ENCODE measurements around the gene NDUFV1. TPM values are rescaled to one million over a fixed set of nuclear protein-coding genes. Genes with fewer than 3 reads are reported as not detected.

NDUFV1 gene
- total RNA-seq, 1 donor from 2014 or later, result 126 TPM

Other genes starting within 250 kb of the NDUFV1 start
- gene CLCF1, start 233.3 kb upstream of the NDUFV1 start, total RNA-seq, result 7.5 TPM
- gene RAD9A, start 214.9 kb upstream of the NDUFV1 start, total RNA-seq, result 23.8 TPM
- gene PPP1CA, start 205.1 kb upstream of the NDUFV1 start, total RNA-seq, result 56.2 TPM
- gene TBC1D10C, start 202.9 kb upstream of the NDUFV1 start, total RNA-seq, result 7.4 TPM
- gene CARNS1, start 191.3 kb upstream of the NDUFV1 start, total RNA-seq, result 8.4 TPM
- 30.8 TPM for gene RPS6KB2, start 178.4 kb upstream of the NDUFV1 start, total RNA-seq
- 4.2 TPM for gene PTPRCAP, start 169.3 kb upstream of the NDUFV1 start, total RNA-seq
- gene CORO1B, start 163.5 kb upstream of the NDUFV1 start, total RNA-seq, result 59.8 TPM
- not detected for gene GPR152, start 154.2 kb upstream of the NDUFV1 start, total RNA-seq
- 2.5 TPM for gene CABP4, start 151.6 kb upstream of the NDUFV1 start, total RNA-seq
- gene TMEM134, start 137.7 kb upstream of the NDUFV1 start, total RNA-seq, result 49.9 TPM
- gene AIP, start 123.9 kb upstream of the NDUFV1 start, total RNA-seq, result 72.0 TPM
- 80.0 TPM for gene PITPNM1, start 101.6 kb upstream of the NDUFV1 start, total RNA-seq
- 73.6 TPM for gene CDK2AP2, start 98.8 kb upstream of the NDUFV1 start, total RNA-seq
- not detected for gene CABP2, start 83.5 kb upstream of the NDUFV1 start, total RNA-seq
- gene GSTP1, start 23.1 kb upstream of the NDUFV1 start, total RNA-seq, result 329 TPM
- 7.8 TPM for gene NUDT8, start 23.0 kb downstream of the NDUFV1 start, total RNA-seq
- gene TBX10, start 32.8 kb downstream of the NDUFV1 start, total RNA-seq, result not detected
- gene ACY3, start 43.8 kb downstream of the NDUFV1 start, total RNA-seq, result 0.45 TPM
- gene ALDH3B2, start 67.7 kb downstream of the NDUFV1 start, total RNA-seq, result not detected